Neuronal stem cell (in vitro differentiated cells): ENCODE measurements around the gene KRTAP9-2.
A peak's percentile ranks its signal among the peaks of the same experiment; 100 is the strongest.

Experiments used
- DNase-seq: peaks from one replicate; pipeline ENCODE4 v3.0.0-alpha.2; 2013; ENCODE audit warnings: low spot score
- H2AFZ ChIP-seq: one replicate; pipeline ENCODE4 v1.6.1; 2013; ENCODE audit warnings: mild to moderate bottlenecking, low read length, inconsistent platforms
- H2AK5ac ChIP-seq: 2 replicates; pipeline ENCODE4 v1.6.1; 2013; ENCODE audit warnings: low read depth, mild to moderate bottlenecking, inconsistent platforms, low read length, moderate library complexity, mixed read lengths
- H2BK120ac ChIP-seq: 2 replicates; pipeline ENCODE4 v1.6.1; 2013; ENCODE audit warnings: low read depth, mild to moderate bottlenecking, inconsistent platforms, low read length, moderate library complexity, mixed read lengths
- H2BK12ac ChIP-seq: one replicate; pipeline ENCODE4 v1.6.1; 2013; ENCODE audit warnings: low read length, inconsistent platforms
- H2BK15ac ChIP-seq: 2 replicates; pipeline ENCODE4 v1.6.1; 2013; ENCODE audit warnings: mild to moderate bottlenecking, low read length, inconsistent platforms, mixed read lengths
- H2BK5ac ChIP-seq: one replicate; pipeline ENCODE4 v1.6.1; 2013; ENCODE audit warnings: inconsistent platforms, mild to moderate bottlenecking, low read length, moderate library complexity
- H3K14ac ChIP-seq: one replicate; pipeline ENCODE4 v1.6.1; 2013; ENCODE audit warnings: low read length, inconsistent platforms
- H3K18ac ChIP-seq: 2 replicates; pipeline ENCODE4 v1.6.1; 2013; ENCODE audit warnings: low read length, inconsistent platforms
- H3K23ac ChIP-seq: 2 replicates; pipeline ENCODE4 v1.6.1; 2013; ENCODE audit warnings: low read depth, mild to moderate bottlenecking, mixed read lengths, low read length, inconsistent platforms; ENCODE audit not compliant: poor library complexity
- H3K27ac ChIP-seq: replicated peaks from 3 replicates; pipeline ENCODE4 v1.5.1; 2013; ENCODE audit warnings: low read length, inconsistent platforms
- H3K27me3 ChIP-seq, 3 experiments: 2 replicates each; pipeline ENCODE4 v1.6.1; 2013; ENCODE audit warnings: low read length in 3 of 3, mild to moderate bottlenecking in 2 of 3, inconsistent platforms in 1 of 3, low read depth in 1 of 3, mixed read lengths in 1 of 3, moderate library complexity in 1 of 3; ENCODE audit not compliant: control insufficient read depth in 3 of 3, insufficient read depth in 3 of 3
- H3K36me3 ChIP-seq, 2 donors: replicated peaks in 1 of 2; 2 replicates each; pipeline ENCODE4 v1.6.1; 2013; ENCODE audit warnings: low read length in 2 of 2; ENCODE audit not compliant: control insufficient read depth in 2 of 2, insufficient read depth in 2 of 2
- H3K4ac ChIP-seq: 2 replicates; pipeline ENCODE4 v1.6.1; 2013; ENCODE audit warnings: inconsistent platforms, mild to moderate bottlenecking, low read length, moderate library complexity
- H3K4me1 ChIP-seq, 2 donors: 1 replicate in 1 of 2; 2 replicates in 1 of 2; pipeline ENCODE4 v1.6.1; 2013; ENCODE audit warnings: low read length in 2 of 2, low read depth in 1 of 2; ENCODE audit not compliant: control insufficient read depth in 2 of 2, insufficient read depth in 1 of 2
- H3K4me2 ChIP-seq: one replicate; pipeline ENCODE4 v1.6.1; 2013; ENCODE audit warnings: mild to moderate bottlenecking, low read length, inconsistent platforms; ENCODE audit not compliant: insufficient read depth, poor library complexity, severe bottlenecking
- H3K4me3 ChIP-seq, 2 donors: 2 replicates each; pipeline ENCODE4 v1.5.1; 2013; ENCODE audit warnings: low read length in 2 of 2, mild to moderate bottlenecking in 2 of 2, inconsistent platforms in 1 of 2, moderate library complexity in 1 of 2
- H3K79me1 ChIP-seq: one replicate; pipeline ENCODE4 v1.6.1; 2013; ENCODE audit warnings: low read depth, mild to moderate bottlenecking, inconsistent platforms, low read length, moderate library complexity
- H3K9ac ChIP-seq: one replicate; pipeline ENCODE4 v1.6.1; 2013; ENCODE audit warnings: mild to moderate bottlenecking, low read depth, low read length, inconsistent platforms; ENCODE audit not compliant: poor library complexity
- H3K9me3 ChIP-seq, 2 donors: replicated peaks in 1 of 2; 2 replicates each; pipeline versions ENCODE3 to v1.6.1; 2013; ENCODE audit warnings: low read length in 2 of 2, mild to moderate bottlenecking in 2 of 2, inconsistent platforms in 1 of 2, low read depth in 1 of 2, mixed read lengths in 1 of 2, moderate library complexity in 1 of 2; ENCODE audit not compliant: control insufficient read depth in 2 of 2, insufficient read depth in 1 of 2
- H4K8ac ChIP-seq: one replicate; pipeline ENCODE4 v1.6.1; 2013; ENCODE audit warnings: low read depth, mild to moderate bottlenecking, inconsistent platforms, low read length, moderate library complexity
- H4K91ac ChIP-seq: one replicate; pipeline ENCODE4 v1.6.1; 2013; ENCODE audit warnings: low read length, low read depth, mild to moderate bottlenecking, inconsistent platforms; ENCODE audit not compliant: poor library complexity
- WGBS, 2 donors: extraction: QIAGEN DNeasy Blood & Tissue Kit; methylation state at CpG; one replicate each; pipeline ENCODE4 v1.1.7; 2013; ENCODE audit warnings: missing lambda C conversion rate in 2 of 2, mixed read lengths in 1 of 2; ENCODE audit not compliant: insufficient read length in 2 of 2, insufficient replicate concordance in 1 of 2; ENCODE audit errors: extremely low coverage in 2 of 2; 5-methylcytosine and 5-hydroxymethylcytosine counted together

Gene KRTAP9-2

GRCh38 chr17:41258406-41258805, 32.0 kb downstream of the KRTAP9-2 start:
- Histone ChIP-seq H3K4me3 (no peak overlapping the region), H2BK12ac (no peak overlapping the region), H3K27me3 (no peaks in the 10 kb centered on the region), H3K4me2 (no peak overlapping the region), H3K36me3 (no peaks in the 10 kb centered on the region), H3K9ac (no peak overlapping the region), H3K4me1 (no peaks in the 10 kb centered on the region), H4K8ac (no peak overlapping the region), H3K79me1 (no peaks in the 10 kb centered on the region), H2BK120ac (no peak overlapping the region), H2BK5ac (no peak overlapping the region), H4K91ac (no peak overlapping the region), H3K18ac (no peak overlapping the region), H3K4ac (no peak overlapping the region), H3K23ac (no peak overlapping the region), H2AK5ac (no peak overlapping the region), H3K27ac (no peak overlapping the region), H2AFZ (no peak overlapping the region), H3K9me3 (no peaks in the 10 kb centered on the region), H3K14ac (no peak overlapping the region), H2BK15ac (no peak overlapping the region)
- DNase-seq = no peak

GRCh38 chr17:41263212-41263611, 36.8 kb downstream of the KRTAP9-2 start:
- H4K8ac ChIP-seq = no peak overlapping the region
- no peak overlapping the region for H3K14ac ChIP-seq
- H3K27ac ChIP-seq = no peak overlapping the region
- WGBS, 2 donors = no CpG with 5 or more reads among the region's 2 CpGs
- H2BK5ac ChIP-seq = no peak overlapping the region
- no peak overlapping the region for H2BK120ac ChIP-seq
- H4K91ac ChIP-seq = no peak overlapping the region
- H3K18ac ChIP-seq = no peak overlapping the region
- H3K79me1 ChIP-seq = no peaks in the 10 kb centered on the region
- no peak overlapping the region for H3K4me3 ChIP-seq
- no peaks in the 10 kb centered on the region for H3K9me3 ChIP-seq
- H2AK5ac ChIP-seq = no peak overlapping the region
- no peak overlapping the region for H2BK15ac ChIP-seq
- H2AFZ ChIP-seq = no peak overlapping the region
- no peak overlapping the region for H3K23ac ChIP-seq
- no peak for DNase-seq
- H3K9ac ChIP-seq = no peak overlapping the region
- H3K27me3 ChIP-seq = no peaks in the 10 kb centered on the region
- no peak overlapping the region for H3K4me2 ChIP-seq
- H3K4me1 ChIP-seq = no peaks in the 10 kb centered on the region
- no peak overlapping the region for H2BK12ac ChIP-seq
- H3K36me3 ChIP-seq = no peaks in the 10 kb centered on the region
- no peak overlapping the region for H3K4ac ChIP-seq

DNA sequence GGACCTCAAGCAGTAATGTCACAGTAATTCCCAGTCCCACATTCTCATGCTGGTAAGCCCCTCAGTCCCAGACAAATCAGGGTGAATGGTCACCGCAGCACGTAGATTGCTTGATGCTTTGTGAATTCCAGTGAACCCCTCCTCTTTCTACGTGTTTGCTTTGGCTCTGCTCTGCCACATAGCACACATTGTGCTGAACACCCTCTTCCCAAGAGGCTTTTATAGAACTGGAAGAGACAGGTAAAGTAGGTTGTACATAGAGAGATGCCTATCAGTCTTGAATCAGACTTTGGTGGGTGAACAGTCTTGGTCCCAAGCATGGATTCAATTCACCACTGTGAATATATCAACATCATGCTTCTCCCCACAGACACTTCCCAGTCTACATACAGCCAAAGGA, 38.2 kb downstream of the KRTAP9-2 start:
- H3K4me1 ChIP-seq = no peaks in the 10 kb centered on the region
- no peak overlapping the region for H3K27ac ChIP-seq
- H2BK12ac ChIP-seq = no peak overlapping the region
- DNase-seq = no peak
- no peak overlapping the region for H2BK5ac ChIP-seq
- H2BK120ac ChIP-seq = no peak overlapping the region
- H3K14ac ChIP-seq = no peak overlapping the region
- no peak overlapping the region for H2AK5ac ChIP-seq
- no peak overlapping the region for H3K23ac ChIP-seq
- no peak overlapping the region for H4K8ac ChIP-seq
- H4K91ac ChIP-seq = no peak overlapping the region
- no peak overlapping the region for H3K4ac ChIP-seq
- no peaks in the 10 kb centered on the region for H3K27me3 ChIP-seq
- no peaks in the 10 kb centered on the region for H3K79me1 ChIP-seq
- H2BK15ac ChIP-seq = no peak overlapping the region
- H3K9me3 ChIP-seq = no peaks in the 10 kb centered on the region
- no peak overlapping the region for H3K9ac ChIP-seq
- no peak overlapping the region for H2AFZ ChIP-seq
- no peaks in the 10 kb centered on the region for H3K36me3 ChIP-seq
- H3K4me3 ChIP-seq = no peak overlapping the region
- no peak overlapping the region for H3K4me2 ChIP-seq
- WGBS, 2 donors = no CpG with 5 or more reads among the region's 3 CpGs
- no peak overlapping the region for H3K18ac ChIP-seq

DNA sequence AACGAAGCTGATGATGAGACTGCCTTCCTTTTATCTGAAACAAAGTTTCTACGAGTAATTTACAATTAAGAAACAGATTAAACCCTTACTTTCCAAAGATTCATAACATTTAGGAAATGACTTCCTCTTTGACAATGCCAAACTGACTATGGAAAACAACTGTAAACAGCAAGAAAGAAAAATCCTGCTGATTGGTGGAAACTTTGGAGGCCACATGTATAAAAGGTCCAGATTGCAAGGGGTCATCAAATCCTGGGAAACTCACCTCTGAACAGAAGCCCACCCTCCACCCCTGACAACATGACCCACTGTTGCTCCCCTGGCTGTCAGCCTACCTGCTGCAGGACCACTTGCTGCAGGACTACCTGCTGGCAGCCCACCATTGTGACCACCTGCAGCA, 38.6 kb downstream of the KRTAP9-2 start, which contains the start of gene KRTAP9-6:
KRTAP9-6 (plus strand) TSS at position 301 of the 400 bp plus-strand sequence; CDS start at position 301, 0 bp downstream.
- no peak within 1 kb of the TSS for H3K4me2 ChIP-seq

More for the DNA sequence above, 38.6 kb downstream of the KRTAP9-2 start, which contains the start of gene KRTAP9-6:
- Histone ChIP-seq H3K9ac (no peak within 1 kb of the TSS), H3K79me1 (no peaks in the 10 kb centered on the region), H3K4ac (no peak within 1 kb of the TSS), H2BK120ac (no peak within 1 kb of the TSS), H2BK15ac (no peak within 1 kb of the TSS), H3K18ac (no peak within 1 kb of the TSS), H3K4me3 (no peak within 1 kb of the TSS), H3K9me3 (no peaks in the 10 kb centered on the region), H4K8ac (no peak within 1 kb of the TSS), H2AFZ (no peak within 1 kb of the TSS), H2AK5ac (no peak within 1 kb of the TSS), H2BK12ac (no peak within 1 kb of the TSS), H3K27me3 (no peaks in the 10 kb centered on the region), H3K4me1 (no peaks in the 10 kb centered on the region), H4K91ac (no peak within 1 kb of the TSS), H3K14ac (peak within 1 kb of the TSS; percentile 38), H2BK5ac (no peak within 1 kb of the TSS), H3K27ac (no peak within 1 kb of the TSS), H3K36me3 (no peaks in the 10 kb centered on the region), H3K23ac (no peak within 1 kb of the TSS)
- no peak for DNase-seq
- no CpG with 5 or more reads among the region's 2 CpGs for WGBS, 2 donors
